ENCODE results near the gene PHF2. TPM values are rescaled to one million over a fixed set of nuclear protein-coding genes. Genes with fewer than 3 reads are reported as not detected.

PHF2 gene
- total and polyA plus RNA-seq, 2 of the 4 experiments (the other 2 are of a cell fraction) = 5.9 to 9.5 TPM

- H3K9me1 ChIP-seq (ENCODE audit: insufficient read depth, low read length) = peaks cover 16% of the 10 kb centered on the region
- dilution Hi-C loops (cut with HindIII; ENCODE audit: low sequenced_read_pairs, unreplicated experiment) = no loop called here
- no CpG with 5 or more reads among the region's 13 CpGs for WGBS, 2 experiments (ENCODE audit: extremely low coverage in 2 of 2, insufficient read length in 1 of 2)
- H3K4ac ChIP-seq (ENCODE audit: low read depth, low read length) = no peak overlapping the region
- H3K9me3 ChIP-seq (ENCODE audit: control insufficient read depth, insufficient read depth, low read length) = no peaks in the 10 kb centered on the region
- H4K20me1 ChIP-seq (ENCODE audit: insufficient read depth, low read length) = 0 out of 2 replicates have a peak, but pooled peaks cover 5% of the 10 kb centered on the region
- H3K56ac ChIP-seq (ENCODE audit: extremely low read depth, insufficient read depth, low read length) = no peak overlapping the region
- H2AK9ac ChIP-seq (replicated peaks; ENCODE audit: low read depth, low read length, poor library complexity) = no peak overlapping the region
- no peak overlapping the region for H2BK20ac ChIP-seq (ENCODE audit: low read depth, low read length)
- no peak overlapping the region for H3K18ac ChIP-seq (ENCODE audit: low read depth, low read length)
- CTCF ChIA-PET = no interaction called here
- no peak overlapping the region for H2AK5ac ChIP-seq (ENCODE audit: low read depth, low read length)
- no TSS peak for BruUV-seq (replicated peaks)
- no peak overlapping the region for H4K8ac ChIP-seq (ENCODE audit: low read depth in 2 of 2, low read length in 2 of 2)
- H4K5ac ChIP-seq (ENCODE audit: low read depth, low read length) = no peak overlapping the region
- H3K27ac ChIP-seq (ENCODE audit: insufficient read depth, low read length) = no peak overlapping the region
- H3K14ac ChIP-seq (replicated peaks; ENCODE audit: low read depth, low read length) = no peak overlapping the region
- H3K4me1 ChIP-seq (ENCODE audit: control insufficient read depth, insufficient read depth, low read length) = no peaks in the 10 kb centered on the region
- intact Hi-C loops (cut with micrococcal nuclease) = no loop called here
- TF ChIP-seq POLR2A (IDR thresholded peaks at IDR 0.05; ENCODE audit: low read depth, low read length) = no peak
- TF ChIP-seq RFX5 (IDR thresholded peaks at IDR 0.05; ENCODE audit: low read depth, low read length) = no peak
- no peak for TF ChIP-seq CHD1 (IDR thresholded peaks at IDR 0.05; ENCODE audit: low read depth, low read length)
- no peak for TF ChIP-seq FOS (IDR thresholded peaks at IDR 0.05; ENCODE audit: low read depth, low read length)
- no peak for TF ChIP-seq USF2 (IDR thresholded peaks at IDR 0.05; ENCODE audit: low read depth, low read length)
- TF ChIP-seq SMC3 (IDR thresholded peaks at IDR 0.05; ENCODE audit: low read depth, low read length) = no peak
- no peak for TF ChIP-seq RCOR1 (IDR thresholded peaks at IDR 0.05; ENCODE audit: insufficient replicate concordance, low read length)
- no peak for TF ChIP-seq CEBPB (IDR thresholded peaks at IDR 0.05; ENCODE audit: low read depth, low read length)
- no peak for TF ChIP-seq NFE2L2 (IDR thresholded peaks at IDR 0.05; ENCODE audit: low read depth, low read length)
- no peak for TF ChIP-seq RAD21 (IDR thresholded peaks at IDR 0.05; ENCODE audit: low read length)
- TF ChIP-seq MXI1 (IDR thresholded peaks at IDR 0.05; ENCODE audit: borderline replicate concordance, low read depth, low read length) = no peak
- no peak for TF ChIP-seq MAZ (IDR thresholded peaks at IDR 0.05; ENCODE audit: borderline replicate concordance, low read depth, low read length)
- TF ChIP-seq ELK1 (IDR thresholded peaks at IDR 0.05; ENCODE audit: borderline replicate concordance, low read depth, low read length) = no peak
- H2BK15ac ChIP-seq (ENCODE audit: low read depth, low read length) = no peak overlapping the region
- H2BK120ac ChIP-seq (ENCODE audit: low read depth, low read length) = no peak overlapping the region
- no peaks in the 10 kb centered on the region for H3K27me3 ChIP-seq (ENCODE audit: control insufficient read depth, insufficient read depth, low read length)
- H3K9ac ChIP-seq (ENCODE audit: low read depth, low read length) = no peak overlapping the region
- H2AFZ ChIP-seq (replicated peaks; ENCODE audit: low read length, poor library complexity) = no peak overlapping the region
- no peak overlapping the region for H4K91ac ChIP-seq (ENCODE audit: insufficient read depth, low read depth, low read length)
- H3K4me3 ChIP-seq (ENCODE audit: insufficient read depth, low read depth, low read length) = no peak overlapping the region
- DNase-seq (no peak), ATAC-seq (ENCODE audit: low read depth) (no peak)
- H3K4me2 ChIP-seq (ENCODE audit: low read depth, low read length) = no peak overlapping the region
- no peak overlapping the region for H2BK5ac ChIP-seq (ENCODE audit: low read depth, low read length, poor library complexity, severe bottlenecking)
- in situ Hi-C loops (cut with MboI; ENCODE audit: low sequenced_read_pairs) = no loop called here
- POLR2A ChIA-PET (ENCODE audit: unreplicated experiment) = no interaction called here
- no peak overlapping the region for H3K23ac ChIP-seq (ENCODE audit: low read depth, low read length)
- peaks cover 55% of the 10 kb centered on the region for H3K36me3 ChIP-seq (ENCODE audit: control insufficient read depth, insufficient read depth, low read length)
- peaks cover 0 to 9% of the 10 kb centered on the region in 2 experiments; a peak in 2 of 4 replicates for H3K79me1 ChIP-seq (ENCODE audit: low read depth in 1 of 2, low read length in 2 of 2)
Measured at GRCh38 chr9:93648836-93649235, 72.5 kb downstream of the PHF2 start.
